Measurements from ENCODE around the gene PDCD2. TPM values are rescaled to one million over a fixed set of nuclear protein-coding genes. Genes with fewer than 3 reads are reported as not detected.

Gene PDCD2
- total RNA-seq, 1 donor from 2014 or later: 69.4 TPM

GRCh38 chr6:170597278-170597677, 12.8 kb upstream of the PDCD2 start:
- Mint-ChIP-seq H3K4me1 (ENCODE audit: unreplicated experiment) (peaks cover 2% of the 10 kb centered on the region), H3K27ac (ENCODE audit: unreplicated experiment) (no peak overlapping the region), H3K36me3 (ENCODE audit: low read depth, unreplicated experiment) (peaks cover 3% of the 10 kb centered on the region), H3K9me3 (ENCODE audit: unreplicated experiment) (no peaks in the 10 kb centered on the region), H3K27me3 (ENCODE audit: unreplicated experiment) (no peaks in the 10 kb centered on the region), H3K4me3 (ENCODE audit: unreplicated experiment) (no peak overlapping the region)
- no peak for TF ChIP-seq CTCF (IDR thresholded peaks at IDR 0.05; ENCODE audit: unreplicated experiment)
- no peak for DNase-seq (ENCODE audit: low spot score)

- peaks cover 3% of the 10 kb centered on the region for H3K36me3 Mint-ChIP-seq (ENCODE audit: low read depth, unreplicated experiment)
- H3K27ac Mint-ChIP-seq (ENCODE audit: unreplicated experiment): no peak overlapping the region
- DNase-seq (ENCODE audit: low spot score): no peak
- TF ChIP-seq CTCF (IDR thresholded peaks at IDR 0.05; ENCODE audit: unreplicated experiment): no peak
- no peaks in the 10 kb centered on the region for H3K9me3 Mint-ChIP-seq (ENCODE audit: unreplicated experiment)
- peaks cover 2% of the 10 kb centered on the region for H3K4me1 Mint-ChIP-seq (ENCODE audit: unreplicated experiment)
- H3K4me3 Mint-ChIP-seq (ENCODE audit: unreplicated experiment): no peak overlapping the region
- H3K27me3 Mint-ChIP-seq (ENCODE audit: unreplicated experiment): no peaks in the 10 kb centered on the region
These were observed 12.0 kb upstream of the PDCD2 start for GRCh38 chr6:170596426-170596825.

GRCh38 chr6:170590725-170591124, 6.3 kb upstream of the PDCD2 start:
- H3K27me3 Mint-ChIP-seq (ENCODE audit: unreplicated experiment): no peaks in the 10 kb centered on the region

GRCh38 chr6:170584954-170585498, 589 bp upstream of the PDCD2 start:
- DNase-seq (ENCODE audit: low spot score): no peak
- Mint-ChIP-seq H3K9me3 (ENCODE audit: unreplicated experiment) (peaks cover 6% of the 10 kb centered on the region), H3K27ac (ENCODE audit: unreplicated experiment) (peak overlapping the region; percentile 95), H3K36me3 (ENCODE audit: low read depth, unreplicated experiment) (peaks cover 24% of the 10 kb centered on the region), H3K27me3 (ENCODE audit: unreplicated experiment) (peaks cover 2% of the 10 kb centered on the region), H3K4me1 (ENCODE audit: unreplicated experiment) (peaks cover 21% of the 10 kb centered on the region), H3K4me3 (ENCODE audit: unreplicated experiment) (peak overlapping the region; percentile 98)
- no peak for TF ChIP-seq CTCF (IDR thresholded peaks at IDR 0.05; ENCODE audit: unreplicated experiment)

More at GRCh38 chr6:170590725-170591124, 6.3 kb upstream of the PDCD2 start:
- no peak for TF ChIP-seq CTCF (IDR thresholded peaks at IDR 0.05; ENCODE audit: unreplicated experiment)
- Mint-ChIP-seq H3K27ac (ENCODE audit: unreplicated experiment) (no peak overlapping the region), H3K4me1 (ENCODE audit: unreplicated experiment) (no peaks in the 10 kb centered on the region), H3K36me3 (ENCODE audit: low read depth, unreplicated experiment) (peaks cover 9% of the 10 kb centered on the region), H3K4me3 (ENCODE audit: unreplicated experiment) (no peak overlapping the region), H3K9me3 (ENCODE audit: unreplicated experiment) (peaks cover 10% of the 10 kb centered on the region)
- no peak for DNase-seq (ENCODE audit: low spot score)

- H3K27me3 Mint-ChIP-seq (ENCODE audit: unreplicated experiment): peaks cover 2% of the 10 kb centered on the region
- no peak for TF ChIP-seq CTCF (IDR thresholded peaks at IDR 0.05; ENCODE audit: unreplicated experiment)
- H3K27ac Mint-ChIP-seq (ENCODE audit: unreplicated experiment): peak overlapping the region; percentile 93
- no peak for DNase-seq (ENCODE audit: low spot score)
- peaks cover 19% of the 10 kb centered on the region for H3K36me3 Mint-ChIP-seq (ENCODE audit: low read depth, unreplicated experiment)
- no peaks in the 10 kb centered on the region for H3K9me3 Mint-ChIP-seq (ENCODE audit: unreplicated experiment)
- peak overlapping the region; percentile 98 for H3K4me3 Mint-ChIP-seq (ENCODE audit: unreplicated experiment)
- H3K4me1 Mint-ChIP-seq (ENCODE audit: unreplicated experiment): peaks cover 24% of the 10 kb centered on the region
These were observed 669 bp downstream of the PDCD2 start for GRCh38 chr6:170583756-170584180.
